OCI-LY1 (cell line): Measurements from ENCODE around the gene EIF2AK2.

Experiments used
- H2AFZ ChIP-seq: fragments of 200-600 bp; sonication (generic), shearing (Covaris generic); 2 replicates; pipeline ENCODE4 v1.6.0; 2014; ENCODE audit warnings: antibody characterized with exemption, mild to moderate bottlenecking, low read length
- H3F3A ChIP-seq: fragments of 200-600 bp; sonication (generic), shearing (Covaris generic); 2 replicates; pipeline ENCODE4 v1.6.0; 2014; ENCODE audit warnings: mild to moderate bottlenecking, antibody characterized with exemption, low read length, moderate library complexity; ENCODE audit not compliant: insufficient read depth
- H3K27ac ChIP-seq: fragments of 200-600 bp; sonication (generic); 2 replicates; pipeline ENCODE4 v1.5.1; 2014; ENCODE audit warnings: low read length, mixed run types, mild to moderate bottlenecking, low read depth; ENCODE audit not compliant: poor library complexity, severe bottlenecking
- H3K27me3 ChIP-seq: fragments of 200-600 bp; sonication (generic); 2 replicates; pipeline ENCODE4 v1.6.0; 2014; ENCODE audit warnings: antibody characterized with exemption, mild to moderate bottlenecking, low read length, moderate library complexity; ENCODE audit not compliant: insufficient read depth
- H3K36me3 ChIP-seq: fragments of 200-600 bp; sonication (generic); 2 replicates; pipeline ENCODE4 v1.6.1; 2014; ENCODE audit warnings: mild to moderate bottlenecking, antibody characterized with exemption, low read length, moderate library complexity, mixed read lengths; ENCODE audit not compliant: insufficient read depth
- H3K4me1 ChIP-seq: fragments of 200-600 bp; sonication (generic); 2 replicates; pipeline ENCODE4 v1.5.1; 2014; ENCODE audit warnings: mild to moderate bottlenecking, low read length, moderate library complexity; ENCODE audit not compliant: insufficient read depth, severe bottlenecking
- H3K4me2 ChIP-seq: fragments of 200-600 bp; sonication (generic), shearing (Covaris generic); 2 replicates; pipeline ENCODE4 v1.6.1; 2014; ENCODE audit warnings: low read length
- H3K4me3 ChIP-seq: fragments of 200-600 bp; sonication (generic); 2 replicates; pipeline ENCODE4 v1.5.1; 2014; ENCODE audit warnings: low read length, low read depth, mild to moderate bottlenecking, mixed read lengths; ENCODE audit not compliant: poor library complexity, severe bottlenecking
- H3K79me2 ChIP-seq: fragments of 200-600 bp; shearing (Covaris generic); 2 replicates; pipeline ENCODE4 v1.6.1; 2016; ENCODE audit warnings: mixed run types, low read length, mixed read lengths; ENCODE audit not compliant: insufficient read depth
- H3K9ac ChIP-seq: fragments of 200-600 bp; sonication (generic), shearing (Covaris generic); 2 replicates; pipeline ENCODE4 v1.6.1; 2014; ENCODE audit warnings: mild to moderate bottlenecking, low read length, mixed read lengths
- H3K9me2 ChIP-seq: fragments of 200-600 bp; sonication (generic), shearing (Covaris generic); 2 replicates; pipeline ENCODE4 v1.6.1; 2014; ENCODE audit warnings: low read depth, mild to moderate bottlenecking, low read length, mixed read lengths
- H3K9me3 ChIP-seq: fragments of 200-600 bp; shearing (Covaris generic); 2 replicates; pipeline ENCODE4 v1.6.1; 2014; ENCODE audit warnings: low read length, mixed read lengths
- H4K20me1 ChIP-seq: fragments of 200-600 bp; sonication (generic), shearing (Covaris generic); 2 replicates; pipeline ENCODE4 v1.6.0; 2016; ENCODE audit warnings: mild to moderate bottlenecking, low read length; ENCODE audit not compliant: insufficient read depth
- EZH2 ChIP-seq: fragments of 200-600 bp; sonication (generic), shearing (Covaris generic); IDR thresholded peaks from 2 replicates; pipeline ENCODE4 v1.8.0; 2017; ENCODE audit warnings: borderline replicate concordance, mixed run types, mild to moderate bottlenecking, antibody characterized with exemption, low read length, moderate library complexity, mixed read lengths
- TF ChIP-seq, protein P1 (sequence below): fragments of 200-600 bp; sonication (generic), shearing (Covaris generic); IDR thresholded peaks from 2 replicates; pipeline ENCODE4 v1.5.1; 2017; ENCODE audit warnings: mild to moderate bottlenecking, antibody characterized with exemption, low read length, moderate library complexity, mixed read lengths

EIF2AK2 gene

DNA sequence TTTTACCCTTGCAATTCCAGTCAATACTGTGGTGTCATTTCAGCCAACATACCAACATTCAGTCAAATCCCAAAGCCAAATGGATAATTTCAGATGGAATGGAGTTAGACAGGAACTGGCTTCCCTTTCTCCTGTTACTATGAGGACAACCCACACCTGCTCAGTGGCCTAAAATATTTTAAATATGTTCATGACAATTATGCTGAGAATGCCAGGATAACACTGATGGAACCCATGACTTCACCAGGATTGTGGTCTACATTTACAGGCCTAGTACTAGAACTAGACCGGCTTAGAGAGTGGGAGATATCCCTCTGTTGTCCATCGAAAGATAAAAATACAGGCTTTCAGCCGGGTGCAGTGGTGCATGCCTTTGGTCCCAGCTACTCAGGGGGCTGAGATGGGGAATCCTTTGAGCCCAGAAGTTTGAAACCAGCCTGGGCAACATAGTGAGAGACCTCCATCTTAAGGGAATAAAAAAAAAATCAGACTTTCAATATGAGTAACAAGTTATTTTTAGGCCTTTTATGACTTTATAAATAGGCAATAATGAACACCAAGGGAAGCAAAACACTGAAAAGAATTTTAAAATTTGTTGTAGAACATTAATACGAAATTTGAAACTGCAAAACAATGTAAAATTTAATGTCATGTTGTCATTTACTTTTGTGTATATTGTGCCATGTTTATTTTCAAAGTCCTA is 58.2 kb downstream of the EIF2AK2 start:
- H3K27me3 ChIP-seq = no peaks in the 10 kb centered on the region
- H3K4me3 ChIP-seq = no peak overlapping the region
- peaks cover 56% of the 10 kb centered on the region for H3K36me3 ChIP-seq
- no peak overlapping the region for H3K27ac ChIP-seq
- H3K9ac ChIP-seq = no peak overlapping the region
- no peaks in the 10 kb centered on the region for H3K4me1 ChIP-seq
- H4K20me1 ChIP-seq = no peaks in the 10 kb centered on the region
- no peak overlapping the region for H3K4me2 ChIP-seq
- no peaks in the 10 kb centered on the region for H3K9me3 ChIP-seq
- no peaks in the 10 kb centered on the region for H3F3A ChIP-seq
- no peak overlapping the region for H2AFZ ChIP-seq
- no peaks in the 10 kb centered on the region for H3K9me2 ChIP-seq
- TF ChIP-seq, protein P1, sequence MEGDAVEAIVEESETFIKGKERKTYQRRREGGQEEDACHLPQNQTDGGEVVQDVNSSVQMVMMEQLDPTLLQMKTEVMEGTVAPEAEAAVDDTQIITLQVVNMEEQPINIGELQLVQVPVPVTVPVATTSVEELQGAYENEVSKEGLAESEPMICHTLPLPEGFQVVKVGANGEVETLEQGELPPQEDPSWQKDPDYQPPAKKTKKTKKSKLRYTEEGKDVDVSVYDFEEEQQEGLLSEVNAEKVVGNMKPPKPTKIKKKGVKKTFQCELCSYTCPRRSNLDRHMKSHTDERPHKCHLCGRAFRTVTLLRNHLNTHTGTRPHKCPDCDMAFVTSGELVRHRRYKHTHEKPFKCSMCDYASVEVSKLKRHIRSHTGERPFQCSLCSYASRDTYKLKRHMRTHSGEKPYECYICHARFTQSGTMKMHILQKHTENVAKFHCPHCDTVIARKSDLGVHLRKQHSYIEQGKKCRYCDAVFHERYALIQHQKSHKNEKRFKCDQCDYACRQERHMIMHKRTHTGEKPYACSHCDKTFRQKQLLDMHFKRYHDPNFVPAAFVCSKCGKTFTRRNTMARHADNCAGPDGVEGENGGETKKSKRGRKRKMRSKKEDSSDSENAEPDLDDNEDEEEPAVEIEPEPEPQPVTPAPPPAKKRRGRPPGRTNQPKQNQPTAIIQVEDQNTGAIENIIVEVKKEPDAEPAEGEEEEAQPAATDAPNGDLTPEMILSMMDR = no peak
- TF ChIP-seq EZH2 = no peak
- H3K79me2 ChIP-seq = no peaks in the 10 kb centered on the region

DNA sequence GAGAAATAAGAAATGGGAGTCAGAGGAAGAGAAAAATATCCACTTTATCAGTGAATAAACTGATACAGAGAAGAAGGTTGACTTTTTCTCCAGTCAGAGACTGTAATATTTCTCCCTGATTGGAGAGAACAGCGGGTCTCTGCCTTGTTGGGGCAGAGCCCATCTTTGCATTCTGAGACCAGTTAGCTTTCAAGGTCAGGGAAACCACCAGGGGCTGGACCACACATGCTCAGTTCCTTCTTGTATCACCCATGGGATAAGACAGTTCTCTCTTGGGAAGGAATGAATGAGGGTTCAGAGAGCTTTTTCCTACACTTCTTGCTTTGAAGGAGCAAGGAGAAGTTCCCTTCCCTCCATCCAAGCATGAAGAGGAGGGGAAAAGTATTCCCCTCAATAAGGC is 60.2 kb downstream of the EIF2AK2 start:
- Histone ChIP-seq H2AFZ (no peak overlapping the region), H3K4me2 (no peak overlapping the region), H3K79me2 (no peaks in the 10 kb centered on the region), H3F3A (no peaks in the 10 kb centered on the region), H3K9me3 (no peaks in the 10 kb centered on the region), H3K9ac (no peak overlapping the region), H3K4me1 (peaks cover 6% of the 10 kb centered on the region), H4K20me1 (no peaks in the 10 kb centered on the region), H3K36me3 (peaks cover 68% of the 10 kb centered on the region), H3K4me3 (no peak overlapping the region), H3K9me2 (no peaks in the 10 kb centered on the region), H3K27me3 (no peaks in the 10 kb centered on the region), H3K27ac (no peak overlapping the region)
- TF ChIP-seq, protein P1 = no peak
- TF ChIP-seq EZH2 = no peak

DNA sequence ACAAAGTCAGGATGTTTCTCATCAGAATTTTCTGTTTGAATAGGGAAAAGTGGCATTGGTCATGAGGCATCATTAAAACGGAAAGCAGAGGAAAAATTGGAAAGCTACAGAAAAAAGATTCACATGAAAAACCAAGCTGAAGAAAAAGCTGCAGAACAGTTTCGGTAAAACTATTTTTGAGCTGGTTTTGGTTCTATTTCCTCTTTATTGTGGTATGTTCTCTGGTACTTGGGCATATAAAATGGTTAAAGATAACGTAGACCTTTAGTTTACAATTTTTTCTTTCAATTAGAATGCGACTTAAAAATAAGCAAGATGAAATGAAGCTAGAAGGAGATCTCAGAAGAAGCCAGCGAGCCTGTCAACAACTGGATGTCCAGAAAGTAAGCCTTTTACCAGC is 64.9 kb downstream of the EIF2AK2 start:
- Histone ChIP-seq H3K4me1 (peaks cover 28% of the 10 kb centered on the region), H2AFZ (no peak overlapping the region), H3K9me2 (no peaks in the 10 kb centered on the region), H3K36me3 (peaks cover 58% of the 10 kb centered on the region), H4K20me1 (no peaks in the 10 kb centered on the region), H3K4me2 (peak overlapping the region; percentile 43), H3K27ac (peak overlapping the region; percentile 77), H3K27me3 (no peaks in the 10 kb centered on the region), H3K9ac (peak overlapping the region; percentile 9; the same call in 1 of the 2 replicates), H3F3A (peaks cover 7% of the 10 kb centered on the region), H3K9me3 (no peaks in the 10 kb centered on the region), H3K79me2 (no peaks in the 10 kb centered on the region), H3K4me3 (no peak overlapping the region)
- TF ChIP-seq, protein P1 = no peak
- no peak for TF ChIP-seq EZH2
